Raji (cell line): ENCODE data around the gene MAPK8IP3.

Experiments used
- POLR2A ChIP-seq: IDR thresholded peaks from 2 replicates; pipeline ENCODE4 v1.6.1; 2011; ENCODE audit warnings: low read depth, low read length, control low read depth; ENCODE audit not compliant: insufficient read depth

MAPK8IP3 gene

GRCh38 chr16:1741553-1742165, 35.7 kb downstream of the MAPK8IP3 start:
- TF ChIP-seq POLR2A = no peak

GRCh38 chr16:1743376-1744337, 37.7 kb downstream of the MAPK8IP3 start:
- TF ChIP-seq POLR2A = no peak

GRCh38 chr16:1744338-1744840, 38.4 kb downstream of the MAPK8IP3 start:
- TF ChIP-seq POLR2A = no peak

GRCh38 chr16:1745181-1745899, 39.3 kb downstream of the MAPK8IP3 start:
- TF ChIP-seq POLR2A = no peak

- TF ChIP-seq POLR2A = no peak
Measured at GRCh38 chr16:1745900-1746692, 40.1 kb downstream of the MAPK8IP3 start.

GRCh38 chr16:1746693-1747195, 40.7 kb downstream of the MAPK8IP3 start:
- no peak for TF ChIP-seq POLR2A

GRCh38 chr16:1747934-1748333, 41.9 kb downstream of the MAPK8IP3 start:
- no peak for TF ChIP-seq POLR2A

GRCh38 chr16:1749152-1750117, 43.4 kb downstream of the MAPK8IP3 start:
- TF ChIP-seq POLR2A = no peak

- no peak for TF ChIP-seq POLR2A
Measured at GRCh38 chr16:1751946-1752345, 46.0 kb downstream of the MAPK8IP3 start.

- TF ChIP-seq POLR2A = no peak
Measured at GRCh38 chr16:1752853-1753252, 46.9 kb downstream of the MAPK8IP3 start.

GRCh38 chr16:1754204-1754603, 48.2 kb downstream of the MAPK8IP3 start:
- TF ChIP-seq POLR2A = no peak

GRCh38 chr16:1757714-1758461, 51.9 kb downstream of the MAPK8IP3 start:
- TF ChIP-seq POLR2A = no peak

- no peak for TF ChIP-seq POLR2A
Measured at GRCh38 chr16:1758923-1759322, 52.9 kb downstream of the MAPK8IP3 start.

- no peak for TF ChIP-seq POLR2A
Measured at GRCh38 chr16:1759511-1759910, 53.5 kb downstream of the MAPK8IP3 start.
